HG03520 (cell line): ENCODE measurements around the gene SMAD3.
"Not testable (repeated sequence)": the region's sequence is repeated elsewhere in the genome, so short reads cannot be mapped to it uniquely, and the experiment has no call there.

Experiments used
- ATAC-seq: cut with Tn5 transposase; IDR thresholded peaks from one replicate; pipeline ENCODE4 v1.9.1; 2021; ENCODE audit warnings: mild to moderate bottlenecking, moderate library complexity; ENCODE audit not compliant: unreplicated experiment

The SMAD3 gene

GRCh38 chr15:67065531-67066005 lies at the start of gene SMAD3:
SMAD3 (plus strand) TSS chr15:67065602; CDS start chr15:67066155, 553 bp downstream.
- ATAC-seq: peak; percentile 47

DNA sequence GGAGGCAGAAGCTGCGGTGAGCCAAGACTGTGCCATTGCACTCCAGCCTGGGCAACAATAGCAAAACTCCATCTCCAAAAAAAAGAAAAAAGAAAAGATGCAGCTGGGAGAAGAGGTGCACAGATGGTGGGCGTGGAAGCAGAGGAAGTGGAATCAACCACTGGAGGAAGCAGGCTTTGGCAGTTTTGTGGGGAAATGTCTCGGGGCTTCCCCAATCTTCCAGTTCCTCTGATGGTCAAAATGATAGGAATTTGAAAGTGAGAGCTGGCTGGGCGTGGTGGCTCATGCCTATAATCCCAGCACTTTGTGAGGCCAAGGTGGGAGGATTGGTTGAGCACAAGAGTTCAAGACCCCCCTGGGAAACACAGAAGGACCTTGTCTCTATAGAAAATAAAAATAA lies 48.1 kb upstream of the SMAD3 start:
- ATAC-seq: no peak

DNA sequence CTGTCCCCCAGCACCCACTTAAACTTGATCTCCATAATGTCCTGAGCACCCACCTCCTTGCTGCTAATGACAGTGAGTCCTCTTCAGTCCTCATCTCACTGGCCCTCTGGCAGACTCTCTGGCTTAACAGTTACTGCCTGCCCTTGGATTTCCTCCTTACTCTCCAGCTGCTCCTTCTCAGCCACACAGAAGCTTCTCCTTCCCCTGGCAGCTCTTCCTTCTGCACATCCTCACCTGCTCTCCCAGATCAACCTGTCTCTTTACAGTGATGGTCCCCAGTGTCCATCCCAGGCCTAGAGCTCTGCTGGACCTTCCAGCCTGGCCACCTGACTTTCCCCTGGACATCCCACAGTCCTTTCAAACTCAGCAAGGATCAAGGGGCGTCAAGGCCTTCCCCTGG lies 47.4 kb upstream of the SMAD3 start:
- no peak for ATAC-seq

GRCh38 chr15:67018441-67018840 lies 47.0 kb upstream of the SMAD3 start:
- ATAC-seq: no peak

GRCh38 chr15:67019069-67019468 lies 46.3 kb upstream of the SMAD3 start:
- ATAC-seq: no peak

DNA sequence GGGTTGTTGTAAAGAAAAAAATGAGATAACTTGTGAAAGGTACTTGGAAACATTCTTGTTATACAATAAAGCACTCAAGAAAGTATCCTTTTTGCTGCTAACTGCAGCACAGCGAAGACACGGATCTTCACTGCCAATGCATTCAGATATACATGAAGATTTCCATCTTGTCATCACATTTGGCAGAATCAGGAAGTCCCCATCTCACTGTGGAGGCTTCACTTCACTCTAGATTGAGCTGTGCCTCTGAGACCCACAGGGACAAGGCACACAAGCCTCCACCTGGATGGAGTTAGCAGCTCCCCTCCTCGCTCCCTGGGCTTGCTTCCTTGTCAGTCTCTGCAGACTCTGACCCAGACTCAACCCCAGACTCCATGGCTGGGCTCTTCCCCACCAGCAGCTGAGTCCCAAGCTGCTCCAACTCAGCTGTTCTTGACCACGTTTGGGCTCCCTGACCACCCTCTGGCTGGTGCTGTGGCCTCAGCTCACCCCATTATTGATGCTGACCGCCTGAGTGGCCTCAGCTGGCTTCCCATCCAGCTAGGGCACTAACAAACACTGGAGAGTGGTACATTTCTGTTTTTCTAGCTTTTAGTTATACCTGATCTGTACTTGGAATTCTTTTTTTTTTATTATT lies 45.4 kb upstream of the SMAD3 start:
- ATAC-seq: no peak

DNA sequence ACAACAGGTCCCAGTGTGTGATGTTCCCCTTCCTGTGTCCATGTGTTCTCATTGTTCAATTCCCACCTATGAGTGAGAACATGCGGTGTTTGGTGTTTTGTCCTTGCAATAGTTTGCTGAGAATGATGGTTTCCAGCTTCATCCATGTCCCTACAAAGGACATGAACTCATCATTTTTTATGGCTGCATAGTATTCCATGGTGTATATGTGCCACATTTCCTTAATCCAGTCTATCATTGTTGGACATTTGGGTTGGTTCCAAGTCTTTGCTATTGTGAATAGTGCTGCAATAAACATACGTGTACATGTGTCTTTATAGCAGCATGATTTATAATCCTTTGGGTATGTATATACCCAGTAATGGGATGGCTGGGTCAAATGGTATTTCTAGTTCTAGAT lies 44.7 kb upstream of the SMAD3 start:
- ATAC-seq: not testable (repeated sequence)

DNA sequence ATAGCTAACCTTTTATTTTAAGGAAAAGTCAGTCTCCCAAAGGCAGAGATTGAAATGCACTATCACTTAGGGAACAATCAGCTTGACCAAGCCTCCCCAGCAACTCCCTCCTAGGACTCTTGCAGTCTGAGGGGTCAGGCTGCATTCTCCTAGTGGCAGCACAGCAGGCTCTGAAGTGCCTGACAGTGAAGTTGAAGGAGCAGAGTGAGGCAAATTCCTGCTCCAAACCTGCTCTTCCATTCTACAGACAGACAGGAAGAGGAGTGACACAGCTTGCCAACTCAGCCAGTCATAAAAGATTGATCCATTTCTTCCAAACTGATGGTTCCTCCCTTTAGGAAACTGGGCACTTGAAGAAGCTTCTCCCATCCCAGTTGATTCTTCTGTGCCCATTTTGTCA lies 43.9 kb upstream of the SMAD3 start:
- ATAC-seq: no peak

DNA sequence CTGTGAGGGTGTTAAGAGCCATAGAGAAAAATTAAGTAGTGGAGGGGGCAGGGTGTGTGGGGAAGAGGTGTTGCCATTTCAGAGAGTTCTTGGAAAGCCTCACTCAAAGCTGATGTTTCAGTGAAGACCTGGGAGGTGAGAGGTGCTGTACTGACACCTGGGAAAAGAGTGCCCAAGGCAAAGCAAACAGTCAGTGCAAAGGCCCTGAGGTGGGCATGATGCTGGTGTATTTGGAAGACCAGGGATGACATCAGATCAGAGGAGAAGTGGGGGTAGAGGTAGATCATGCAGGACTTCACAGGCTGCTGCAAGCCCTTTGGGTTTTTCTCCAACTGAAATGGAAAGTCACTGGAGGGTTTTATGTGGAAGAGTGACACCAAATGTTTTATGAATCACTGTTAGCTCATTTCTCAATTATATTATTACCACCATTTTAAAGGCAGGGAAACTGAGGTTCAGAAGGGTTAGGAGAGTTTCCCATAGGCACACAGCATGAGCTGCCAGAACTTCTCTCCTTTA lies 42.8 kb upstream of the SMAD3 start:
- ATAC-seq: no peak

GRCh38 chr15:67023517-67024313 lies 41.7 kb upstream of the SMAD3 start:
- no peak for ATAC-seq

GRCh38 chr15:67024314-67024997 lies 40.9 kb upstream of the SMAD3 start:
- ATAC-seq: no peak

GRCh38 chr15:67024998-67025368 lies 40.4 kb upstream of the SMAD3 start:
- ATAC-seq: no peak

DNA sequence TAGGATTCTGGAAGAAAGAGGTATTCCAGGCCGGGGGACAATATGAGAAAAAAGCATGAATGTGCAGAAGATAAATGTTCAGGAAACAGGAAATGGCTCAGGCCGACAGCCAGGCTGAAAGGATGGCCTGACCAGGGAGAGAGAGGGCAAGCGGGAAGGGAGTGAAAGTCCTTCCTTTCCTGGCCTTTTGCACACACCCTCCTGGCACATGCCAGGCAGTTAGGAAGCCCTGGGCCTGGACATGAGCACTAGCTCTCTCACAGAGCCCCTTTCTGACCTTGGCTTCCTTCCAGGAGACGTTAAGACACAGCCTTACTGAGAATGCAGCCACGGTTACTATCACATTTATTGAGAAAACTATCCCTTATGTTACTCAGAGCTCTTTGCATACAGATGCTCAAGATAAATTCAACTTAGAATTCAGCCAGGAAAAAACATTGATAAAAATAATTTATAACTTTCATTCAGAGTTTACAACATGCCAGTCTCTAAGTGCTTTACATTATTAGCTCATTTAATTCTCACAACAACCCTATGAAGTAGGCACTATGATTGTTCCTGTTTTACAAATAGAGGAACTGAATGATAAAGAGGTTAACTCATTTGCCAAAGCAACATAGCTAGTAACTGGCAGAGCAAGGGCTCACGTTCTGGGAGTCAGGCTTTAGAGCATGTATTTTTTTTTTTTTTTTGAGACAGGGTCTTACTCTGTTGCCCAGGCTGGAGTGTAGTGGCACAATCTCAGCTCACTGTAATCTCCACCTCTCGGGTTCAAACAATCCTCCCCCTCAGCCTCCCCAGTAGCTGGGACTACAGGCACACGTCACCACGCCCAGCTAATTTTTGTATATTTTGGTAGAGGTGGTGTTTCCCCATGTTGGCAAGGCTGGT lies 39.4 kb upstream of the SMAD3 start:
- no peak for ATAC-seq

DNA sequence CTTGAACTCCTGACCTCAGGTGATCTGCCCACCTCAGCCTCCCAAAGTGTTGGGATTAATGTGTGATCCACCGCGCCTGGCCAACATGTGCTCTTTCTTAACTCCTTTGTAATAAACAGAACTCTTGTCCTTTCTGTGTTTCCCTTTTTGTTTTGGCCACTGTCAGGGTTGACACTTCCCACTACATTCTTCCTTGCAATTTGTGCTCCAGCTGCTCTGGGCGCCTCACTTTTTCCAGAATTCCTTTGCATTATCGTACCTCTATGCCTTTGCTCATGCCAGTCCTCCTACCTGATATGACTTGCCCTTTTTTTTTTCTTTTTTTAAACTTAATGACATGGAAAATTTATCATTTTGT lies 38.8 kb upstream of the SMAD3 start:
- ATAC-seq: no peak

- not testable (repeated sequence) for ATAC-seq
Observed at GRCh38 chr15:67028440-67028839, 37.0 kb upstream of the SMAD3 start.

DNA sequence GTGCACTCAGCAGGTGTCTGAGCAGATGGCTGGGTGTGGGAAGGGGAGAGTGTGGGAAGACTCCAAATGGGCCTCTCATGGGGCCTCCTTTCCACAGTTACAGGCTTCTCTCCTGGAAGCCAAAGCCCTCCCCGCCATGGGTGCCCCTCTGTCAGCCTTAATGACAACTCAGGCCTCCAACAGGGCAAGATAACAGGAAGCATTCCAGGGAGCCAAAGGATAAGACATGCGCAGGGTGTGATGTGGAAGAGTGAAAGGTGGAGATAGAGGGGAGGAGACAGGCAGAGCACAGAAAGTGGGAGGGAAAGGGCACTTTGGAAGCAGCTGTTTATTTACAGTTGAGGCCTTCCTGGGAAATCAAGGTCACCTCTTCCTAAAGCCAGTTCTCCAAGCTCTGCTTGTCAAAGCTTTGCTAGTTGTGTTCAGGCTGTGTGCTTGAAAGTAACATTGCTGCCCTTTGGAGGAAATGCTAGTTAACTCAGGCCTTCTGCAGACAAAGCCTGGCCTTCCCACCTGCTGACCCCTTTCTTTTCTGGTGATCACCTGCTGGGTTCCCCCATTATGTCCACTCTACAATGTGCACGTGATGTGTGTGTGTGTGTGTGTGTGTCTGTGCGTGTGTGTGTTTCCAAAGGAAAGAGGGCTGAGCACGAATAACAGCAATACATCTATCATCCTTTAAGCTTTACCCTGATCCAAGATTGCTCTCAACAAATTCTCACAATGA lies 35.2 kb upstream of the SMAD3 start:
- ATAC-seq: no peak

- ATAC-seq: no peak
Observed at GRCh38 chr15:67031331-67031730, 34.1 kb upstream of the SMAD3 start.

DNA sequence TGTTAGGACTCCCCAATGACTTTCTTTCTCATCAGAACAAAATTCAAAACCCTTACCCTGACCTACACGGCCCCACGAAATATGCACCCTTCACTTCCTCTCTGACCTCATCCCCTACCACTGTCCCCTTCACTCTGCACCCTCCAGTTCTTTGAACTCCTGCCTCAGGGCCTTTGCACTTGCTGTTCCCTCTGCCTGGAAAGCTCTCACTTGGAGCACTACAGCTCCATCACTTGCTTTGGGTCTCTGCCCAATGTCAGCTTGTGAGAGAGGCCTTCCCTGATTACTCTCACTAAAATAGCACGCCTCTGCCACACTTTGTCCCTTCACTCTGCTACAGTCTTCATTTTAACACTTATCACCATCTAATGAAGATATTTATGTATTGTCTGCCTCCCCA lies 32.8 kb upstream of the SMAD3 start:
- no peak for ATAC-seq

- no peak for ATAC-seq
Observed at GRCh38 chr15:67033012-67033411, 32.4 kb upstream of the SMAD3 start.

GRCh38 chr15:67033571-67034044 lies 31.8 kb upstream of the SMAD3 start:
- ATAC-seq: no peak
